HG02571 (cell line): ENCODE data around the gene KCNK18.

Experiments used
- ATAC-seq: cut with Tn5 transposase; IDR thresholded peaks from one replicate; pipeline ENCODE4 v1.9.1; 2021; ENCODE audit warnings: mild to moderate bottlenecking, moderate library complexity; ENCODE audit not compliant: unreplicated experiment

The KCNK18 gene

DNA sequence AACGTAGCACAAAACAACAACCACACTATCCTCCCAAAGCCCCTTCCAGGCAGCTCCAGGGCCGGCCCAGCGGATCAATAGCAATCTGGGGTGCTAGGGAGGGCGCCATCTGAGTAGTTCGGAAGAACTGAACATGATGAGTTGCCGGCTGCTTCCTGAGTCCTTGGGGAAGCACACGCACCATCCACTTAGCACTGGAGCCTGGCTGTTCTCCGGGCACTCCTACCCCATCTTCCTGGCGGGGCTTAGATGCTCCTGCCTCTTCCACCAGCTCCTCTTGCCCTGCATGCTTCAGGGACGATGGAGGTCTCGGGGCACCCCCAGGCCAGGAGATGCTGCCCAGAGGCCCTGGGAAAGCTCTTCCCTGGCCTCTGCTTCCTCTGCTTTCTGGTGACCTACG is at the start of gene KCNK18:
Gene KCNK18, plus strand, starts transcription at position 301 of the 400 bp plus-strand sequence. Its CDS starts 0 bp downstream, at position 301.
- ATAC-seq: no peak

DNA sequence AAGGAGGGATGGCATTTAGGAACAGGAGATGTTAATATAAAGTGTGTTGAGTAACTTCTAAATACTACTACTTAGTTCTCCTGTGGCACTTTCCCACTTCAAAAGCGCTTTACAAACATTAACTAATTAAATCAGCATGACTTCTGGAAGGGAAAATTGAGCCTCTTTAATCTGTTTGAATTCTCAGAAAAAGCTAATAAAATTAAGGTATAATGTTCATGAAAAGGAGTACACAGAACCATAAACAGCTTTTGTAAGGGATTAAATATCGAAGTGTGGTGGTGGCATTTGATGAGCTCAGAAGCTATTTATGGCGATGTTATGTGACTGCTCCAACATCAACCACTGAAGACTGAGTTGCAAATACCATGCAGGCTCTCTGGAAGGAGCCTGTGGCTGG is 49.0 kb upstream of the KCNK18 start:
- no peak for ATAC-seq

DNA sequence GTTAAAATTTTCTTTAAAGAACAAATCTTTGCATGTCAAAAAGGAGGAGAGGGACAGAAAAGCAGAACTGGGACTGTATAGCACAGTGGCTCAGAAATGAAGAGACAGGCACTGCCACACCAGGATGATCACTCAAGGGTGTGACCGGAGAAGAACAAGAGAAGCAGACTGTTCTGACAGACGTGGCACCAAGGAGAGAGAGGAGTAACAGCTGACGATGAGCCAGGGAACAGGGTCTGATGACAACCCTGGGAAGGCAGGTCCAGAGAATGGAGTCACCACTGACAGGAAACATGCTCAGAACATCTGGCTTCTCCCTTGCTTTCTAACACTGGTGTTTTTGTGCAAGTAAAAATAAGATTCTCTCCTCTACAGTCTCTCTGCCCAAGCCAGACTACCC is 44.6 kb upstream of the KCNK18 start:
- ATAC-seq: no peak

DNA sequence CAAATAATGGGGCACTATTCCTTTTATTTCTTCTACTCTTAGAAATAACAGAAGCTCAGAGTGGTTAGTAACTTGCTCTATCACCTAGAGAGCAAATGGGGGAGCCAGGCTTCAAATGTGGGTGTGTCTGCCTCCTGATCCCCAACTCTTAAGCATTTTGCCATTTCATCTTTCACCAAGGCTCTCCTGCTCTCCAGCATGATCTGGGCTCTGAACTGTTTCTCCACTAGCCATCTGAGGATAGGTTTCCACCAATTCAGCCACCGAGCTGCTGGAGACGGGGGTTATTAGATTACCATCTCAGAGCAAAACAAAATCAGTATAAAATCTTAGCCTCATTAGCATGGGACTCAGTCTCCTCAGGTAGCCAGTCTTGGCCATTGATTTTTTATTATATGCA is 39.0 kb upstream of the KCNK18 start:
- no peak for ATAC-seq

DNA sequence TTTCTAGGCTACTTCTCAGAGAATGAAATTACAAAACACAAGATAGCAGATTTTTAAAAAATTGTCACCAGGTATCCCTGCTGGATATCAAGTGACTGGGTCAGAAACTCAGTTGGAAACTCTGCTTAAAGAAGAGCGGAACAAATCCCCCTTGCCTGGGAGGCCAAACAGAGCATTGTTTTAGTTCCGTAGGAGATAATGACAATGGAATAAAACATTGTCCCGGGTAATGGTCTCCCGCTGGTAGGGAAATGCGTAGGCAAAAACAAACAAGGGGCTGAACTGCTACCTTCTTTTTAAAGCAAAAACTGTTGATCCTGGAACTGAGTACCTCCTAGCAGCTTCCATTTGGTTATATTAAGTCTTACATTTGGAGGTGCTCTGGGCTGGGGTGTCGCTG is 37.9 kb upstream of the KCNK18 start:
- no peak for ATAC-seq

DNA sequence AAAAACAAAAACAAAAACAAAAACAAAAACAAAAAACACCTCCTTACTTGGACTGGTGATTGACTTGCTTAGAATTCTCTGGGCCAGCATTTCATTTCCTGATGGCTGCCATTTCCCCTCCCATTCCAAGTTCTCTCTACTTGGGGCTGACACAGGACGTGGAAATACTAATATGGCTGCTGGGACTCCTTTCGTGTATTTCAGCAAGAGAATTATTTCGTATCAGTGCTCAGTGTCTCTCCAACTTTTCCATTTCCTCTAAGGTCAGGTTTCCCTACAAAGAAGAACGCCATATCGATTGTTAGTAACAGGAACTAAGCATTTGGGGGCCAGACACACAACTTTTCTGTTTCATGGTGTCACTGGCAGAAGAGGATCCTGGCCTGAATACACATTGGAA is 36.7 kb upstream of the KCNK18 start:
- no peak for ATAC-seq

DNA sequence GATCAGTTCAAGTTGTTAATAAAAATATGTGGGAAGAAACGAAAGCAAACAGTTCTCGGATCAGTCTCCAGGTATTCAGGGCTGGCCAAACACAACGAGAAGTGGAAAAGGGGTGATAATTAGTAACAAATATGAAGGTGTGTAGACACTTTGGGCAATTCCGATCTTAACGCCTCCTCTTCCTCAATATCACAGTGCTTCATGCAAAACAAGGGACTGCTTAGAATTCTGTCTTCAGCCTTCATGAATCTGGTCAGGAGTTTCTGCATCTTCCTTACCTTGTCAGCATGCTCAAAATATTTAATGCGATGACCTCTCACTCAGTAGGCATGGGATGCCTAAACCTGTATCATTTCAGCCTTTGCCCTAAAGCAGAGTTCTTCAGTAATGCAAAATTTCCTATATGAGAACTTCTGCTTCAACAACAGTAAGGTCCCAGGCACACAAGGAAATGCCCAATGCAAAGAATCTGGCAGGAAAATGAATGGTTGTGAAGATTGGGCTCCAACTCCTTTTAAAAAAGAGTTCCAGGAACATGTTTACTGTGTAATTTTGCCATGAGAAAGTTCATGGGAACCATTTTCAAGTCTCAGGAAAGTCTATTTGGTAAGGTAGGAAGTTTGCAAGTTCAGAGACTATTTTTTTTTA is 35.8 kb upstream of the KCNK18 start:
- no peak for ATAC-seq

DNA sequence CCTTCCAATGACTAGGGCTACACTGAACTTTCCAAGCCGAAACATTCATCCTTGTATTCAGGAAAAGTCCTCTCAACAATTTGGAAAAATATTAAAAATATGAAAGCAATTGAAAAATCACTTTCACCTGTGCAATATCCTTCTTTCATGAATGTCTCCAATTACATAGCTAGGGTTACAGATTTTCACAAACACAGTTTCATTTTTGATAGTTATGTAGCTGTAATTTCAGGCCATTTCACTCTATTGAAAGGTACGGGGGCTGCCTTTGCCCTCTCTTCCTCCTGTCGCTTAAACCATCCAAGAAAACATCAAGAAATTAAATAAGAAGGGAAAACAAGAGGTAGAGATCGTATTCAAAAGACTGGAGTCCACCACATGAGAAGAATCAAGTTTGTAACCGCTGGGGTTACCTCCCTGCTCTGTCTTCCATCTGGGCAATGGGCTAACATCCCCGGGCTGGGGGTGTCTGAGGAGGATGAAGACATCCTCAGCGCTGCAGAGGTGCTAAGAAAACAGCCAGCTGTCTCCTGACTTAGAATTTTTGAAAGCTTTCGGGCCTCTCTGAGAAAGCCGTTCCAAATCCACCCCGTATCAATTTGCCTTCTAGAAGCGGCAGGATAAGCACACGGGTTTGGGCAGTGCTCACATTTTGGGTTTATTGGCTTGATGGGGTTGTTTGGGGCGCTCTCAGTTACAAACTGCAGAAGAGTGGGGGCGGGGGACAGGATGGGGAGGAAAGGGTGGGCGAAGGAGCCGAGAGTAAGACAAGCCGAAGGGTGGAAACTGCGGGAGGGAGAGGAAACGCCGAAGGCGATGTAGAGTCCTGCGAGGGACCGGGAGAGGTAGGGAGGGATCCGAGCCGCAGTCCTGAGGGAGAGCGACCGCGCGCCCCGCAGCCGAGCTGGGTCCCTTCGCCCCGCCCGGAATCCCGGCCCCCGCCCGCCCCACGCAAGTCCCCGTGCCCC is 34.9 kb upstream of the KCNK18 start:
- no peak for ATAC-seq

DNA sequence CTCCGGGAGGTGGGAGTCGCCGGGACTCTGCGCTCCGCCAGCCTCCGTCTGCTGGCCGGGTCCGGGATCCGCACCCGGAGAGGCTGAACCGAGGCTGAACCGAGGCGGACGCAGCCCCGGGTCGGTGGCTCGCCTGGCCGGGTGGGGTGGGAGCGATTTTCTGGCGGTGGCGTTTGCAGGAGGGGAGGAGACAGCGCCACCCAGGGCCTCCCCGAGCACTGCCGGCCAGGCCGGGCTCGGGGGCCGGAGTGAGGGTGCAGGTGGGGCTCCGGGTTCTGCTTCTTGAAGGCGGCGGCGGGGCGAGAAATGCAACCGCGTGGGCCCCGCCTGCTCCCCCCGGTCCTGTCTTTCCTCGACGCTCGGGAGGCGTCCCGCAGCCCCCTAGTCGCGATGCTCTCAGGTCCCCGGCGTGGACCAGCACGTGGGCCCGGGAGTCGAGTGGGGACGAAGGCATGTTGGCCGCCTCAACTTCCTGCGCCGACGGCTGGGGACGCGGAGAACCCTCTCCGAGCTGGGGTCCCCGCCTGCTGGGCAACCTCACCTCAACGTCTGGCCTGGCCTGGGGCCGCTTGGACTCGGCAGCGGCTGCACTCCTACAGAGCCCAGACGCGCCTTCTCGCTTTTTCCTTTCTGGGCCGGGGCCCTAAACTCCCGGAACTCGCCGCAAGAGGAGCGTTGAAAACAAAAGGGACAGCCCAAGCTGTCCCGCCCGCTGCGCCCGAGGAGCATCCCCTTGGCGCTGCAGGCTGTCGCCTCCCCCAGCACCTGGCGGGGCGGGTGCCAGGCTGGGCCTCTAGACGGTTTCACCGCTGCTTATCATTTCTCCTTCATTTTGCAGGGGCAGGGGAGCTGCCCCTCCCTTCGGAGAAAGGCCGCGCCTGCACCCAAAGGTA is 34.0 kb upstream of the KCNK18 start:
- ATAC-seq: no peak

DNA sequence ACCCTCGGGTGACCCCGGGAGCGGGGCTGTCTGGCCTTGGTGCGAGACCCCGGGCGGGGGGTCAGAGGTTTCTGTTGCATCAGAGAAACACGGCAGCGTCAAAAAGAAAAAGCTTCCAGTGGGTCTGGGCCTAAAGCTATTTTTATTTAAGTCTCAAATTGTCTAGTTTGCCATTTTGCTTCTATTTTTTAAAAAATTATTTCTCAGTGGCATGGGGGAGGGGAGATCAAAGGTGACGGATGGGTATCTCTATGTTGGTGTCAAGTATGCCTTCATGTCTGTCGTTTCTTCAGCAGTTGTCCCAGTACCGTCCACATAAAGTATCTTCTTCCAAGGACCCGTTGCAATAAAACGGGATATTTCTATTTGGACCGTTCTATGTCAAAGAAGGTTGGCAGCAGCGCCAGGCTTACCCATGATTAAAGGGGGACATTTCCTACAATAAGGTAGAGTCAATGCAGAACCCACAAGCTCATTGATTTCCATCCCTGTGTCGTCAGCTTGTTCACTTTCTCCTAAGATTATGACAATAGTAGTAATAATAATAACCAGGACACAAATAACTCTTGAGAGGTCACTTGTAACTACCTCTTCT is 33.2 kb upstream of the KCNK18 start:
- ATAC-seq: no peak

DNA sequence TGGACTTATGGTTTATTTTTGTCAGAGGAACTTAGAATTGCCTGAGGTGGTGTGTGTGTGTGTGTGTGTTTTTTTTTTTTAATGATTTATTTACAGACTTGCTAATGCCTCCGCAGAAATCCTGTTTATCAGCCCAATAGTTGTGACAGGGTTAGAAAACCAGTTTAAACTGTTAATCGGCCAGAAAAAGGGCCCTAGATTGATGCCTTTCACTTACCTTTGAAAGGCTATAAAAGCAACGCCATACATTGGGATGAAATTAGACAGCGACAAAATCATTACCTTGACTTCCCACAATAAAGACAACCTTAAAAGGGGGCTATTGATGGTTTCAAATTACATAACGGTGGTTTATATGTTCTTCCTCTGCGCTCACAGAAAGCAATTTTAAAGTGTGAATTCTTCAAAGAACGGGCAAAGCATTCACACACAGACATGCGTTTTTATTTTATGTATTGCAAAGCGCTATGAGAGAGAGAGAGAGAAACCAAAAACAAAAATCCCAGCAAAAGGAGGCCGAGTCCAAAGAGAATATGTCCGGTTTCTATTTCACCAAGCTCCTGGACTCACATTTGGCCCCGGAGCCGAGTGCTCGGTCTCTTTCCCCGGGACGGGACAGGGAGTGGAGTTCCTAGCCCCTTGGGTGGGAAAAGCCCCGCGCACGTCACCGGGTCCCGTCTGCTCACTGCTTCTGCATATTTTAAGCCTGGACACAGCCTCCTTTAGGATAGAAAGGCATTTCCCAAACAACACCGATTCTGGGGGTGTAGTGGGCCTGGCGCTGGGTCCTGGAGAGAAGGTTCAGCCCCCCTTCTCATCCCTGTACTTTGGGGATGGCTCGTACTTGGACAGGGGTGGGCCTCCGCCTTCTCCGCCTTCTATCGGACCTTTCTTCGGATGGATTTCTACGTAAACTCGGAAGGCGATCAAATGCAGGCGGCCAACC is 32.4 kb upstream of the KCNK18 start:
- no peak for ATAC-seq

DNA sequence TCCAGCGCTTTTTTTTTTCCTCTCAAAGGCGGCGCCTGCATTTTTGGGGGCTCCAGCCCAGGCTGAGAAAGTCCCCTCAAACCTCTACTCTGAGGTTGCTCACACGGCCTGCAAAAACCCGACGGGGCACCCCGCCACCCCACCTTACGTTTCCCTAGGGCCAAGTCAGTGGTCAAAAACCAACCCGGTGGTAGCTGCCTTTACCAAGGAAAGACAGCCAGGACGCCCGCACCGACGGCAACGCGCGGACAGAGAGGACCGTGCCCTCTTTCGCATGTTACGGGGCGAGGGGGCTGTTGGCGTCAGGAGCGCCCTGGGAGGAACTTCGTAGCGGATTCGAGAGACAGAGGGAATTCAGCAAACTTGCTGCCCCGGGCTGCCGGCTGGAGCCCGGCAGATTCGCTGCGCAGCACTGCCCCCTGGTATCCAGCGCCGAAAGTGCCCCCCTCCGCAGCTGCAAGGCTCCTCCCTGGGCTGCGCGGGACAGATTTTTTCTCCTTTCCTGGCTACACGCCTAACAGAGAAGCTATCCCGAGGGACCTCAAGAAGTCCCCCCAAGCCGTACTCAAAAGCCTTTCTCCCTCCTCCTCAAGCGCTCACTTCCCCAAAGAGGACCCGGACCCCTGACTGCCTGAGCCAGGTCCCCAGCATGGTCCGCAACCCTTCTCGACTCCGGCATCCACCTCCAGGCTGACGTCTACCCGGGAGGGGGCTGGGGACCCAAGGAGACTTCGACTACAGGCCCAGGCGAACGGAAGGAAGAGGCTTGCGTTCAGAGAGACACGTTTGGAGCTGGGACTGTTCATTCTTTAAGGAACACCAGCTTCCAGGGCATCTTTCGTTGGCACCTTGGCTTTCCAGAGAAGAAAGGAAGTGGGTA is 31.5 kb upstream of the KCNK18 start:
- no peak for ATAC-seq

DNA sequence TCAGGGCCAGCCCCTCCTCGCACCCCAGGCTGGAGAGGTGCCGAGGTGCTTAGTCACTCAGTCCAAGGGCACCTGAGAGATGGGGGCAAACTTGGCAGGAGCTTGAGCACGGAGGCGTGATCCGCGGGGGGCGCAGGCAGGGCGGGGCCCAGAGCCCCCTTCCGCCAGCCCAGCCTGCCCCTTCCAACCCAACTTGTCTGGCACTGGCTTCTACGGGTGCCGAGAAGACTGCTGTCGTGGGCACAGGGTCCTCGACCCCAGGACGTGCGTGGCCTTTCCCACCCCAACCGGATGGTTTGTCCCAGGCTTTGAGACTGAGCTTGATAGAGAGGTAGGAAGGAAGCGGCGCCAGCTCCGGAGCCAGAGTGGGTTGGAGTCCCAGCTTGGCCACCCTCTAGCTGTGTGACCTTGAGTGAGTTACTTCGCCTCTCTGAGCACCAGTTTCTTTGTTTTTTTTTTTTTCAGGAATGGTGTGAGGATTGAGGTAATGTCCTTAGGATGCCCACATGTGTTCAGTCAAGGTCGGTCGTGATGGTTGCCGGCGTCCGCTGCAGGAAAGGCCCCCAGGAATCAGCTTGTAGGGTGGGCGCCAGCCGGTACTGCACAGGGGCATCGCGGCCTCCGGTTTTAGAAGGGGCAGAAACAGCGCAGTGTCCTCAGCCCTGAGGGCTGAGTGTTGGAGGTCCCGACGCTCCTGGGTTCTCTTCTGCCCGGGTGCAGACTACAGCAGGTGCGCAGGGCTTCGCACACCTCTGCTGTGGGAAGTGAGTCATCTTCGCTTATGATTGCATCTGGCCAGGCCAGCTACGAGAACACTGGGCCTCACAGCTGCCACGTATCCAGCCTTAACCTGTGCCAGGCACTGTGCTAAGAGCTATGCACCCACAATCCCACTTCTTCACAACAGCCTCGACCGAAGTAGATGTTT is 30.6 kb upstream of the KCNK18 start:
- ATAC-seq: no peak

DNA sequence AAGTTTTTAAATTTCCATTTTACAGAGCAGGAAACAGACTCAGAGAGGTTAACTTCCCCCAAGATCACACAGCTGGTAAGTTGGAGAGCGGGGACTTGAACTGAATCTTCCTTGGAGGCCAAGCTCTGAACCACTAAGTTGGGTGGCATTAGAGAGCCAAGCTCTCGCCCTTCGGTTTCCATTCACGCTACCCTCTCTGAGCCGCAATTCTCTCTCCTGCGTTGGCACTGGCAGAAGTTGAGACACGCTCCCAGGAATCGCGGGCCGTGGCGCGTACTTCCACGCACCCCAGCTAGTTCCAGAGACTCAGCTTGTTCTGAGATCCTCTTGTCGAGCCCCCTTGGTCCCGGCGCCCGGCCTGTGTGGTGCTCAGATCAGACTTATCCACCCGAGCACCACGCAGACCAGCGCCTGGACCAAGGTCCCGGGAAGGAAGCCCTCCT is 29.9 kb upstream of the KCNK18 start:
- ATAC-seq: no peak

DNA sequence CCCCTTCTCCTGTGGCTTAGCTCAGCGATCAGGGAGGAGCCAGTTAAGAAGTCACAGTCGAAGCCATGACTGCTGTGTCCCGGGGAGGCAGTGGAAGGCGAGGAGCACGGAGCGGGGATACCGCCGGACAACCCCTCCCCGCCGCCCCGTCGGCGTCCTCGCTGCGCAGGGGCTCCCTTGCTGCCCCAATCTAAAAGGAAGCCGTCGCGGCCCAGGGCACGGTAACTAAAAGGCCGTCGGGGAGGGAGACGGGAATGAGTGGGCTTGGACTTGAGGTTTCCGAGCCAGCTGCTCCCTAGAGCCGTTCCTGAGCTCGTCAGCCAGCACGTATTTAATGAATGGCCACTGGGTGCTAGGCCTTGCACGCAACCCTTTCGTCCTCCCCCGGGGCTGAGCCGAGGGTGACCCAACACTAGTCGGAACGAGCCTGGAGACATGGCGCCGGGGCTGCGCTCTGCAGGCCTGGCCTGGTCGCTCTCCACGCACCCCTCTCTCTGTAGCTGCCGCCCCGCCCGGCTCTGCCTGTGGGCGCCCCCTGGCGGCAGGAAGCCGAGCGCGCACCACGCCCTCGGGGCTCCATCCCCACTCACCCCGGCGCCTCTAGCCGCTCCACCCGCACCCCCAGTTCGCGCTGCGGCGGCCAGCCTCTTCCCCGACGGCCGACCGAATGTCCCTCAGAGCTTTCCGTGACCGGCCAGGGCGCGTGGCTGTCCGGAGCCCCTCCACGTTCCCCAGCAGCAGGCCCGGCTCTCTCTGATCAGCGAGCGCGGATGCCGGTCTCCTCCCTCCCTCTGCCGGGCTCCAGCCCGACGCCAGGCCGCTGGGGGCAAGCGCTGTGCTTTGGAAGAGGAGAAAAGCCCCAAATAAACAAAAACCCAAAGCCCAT is 29.3 kb upstream of the KCNK18 start:
- ATAC-seq: peak; percentile 56

DNA sequence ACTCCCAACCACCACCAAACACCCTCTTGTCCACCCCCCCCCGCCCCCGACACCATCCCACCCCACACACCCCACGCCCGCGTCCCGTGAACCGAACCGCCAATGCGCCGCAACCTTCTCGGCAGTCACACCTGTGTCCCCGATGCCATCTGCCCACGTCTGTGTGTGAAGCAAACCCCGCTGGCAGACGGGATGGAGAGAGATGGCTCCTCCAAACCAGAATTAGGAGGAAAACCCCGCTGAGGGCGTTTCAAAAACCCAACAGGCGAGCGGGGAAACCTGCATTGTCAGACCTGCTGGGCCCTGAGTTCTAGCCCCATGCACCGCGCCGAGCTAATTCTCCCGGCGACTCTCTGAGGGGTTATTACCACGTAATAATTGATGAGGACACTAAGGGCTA is 28.6 kb upstream of the KCNK18 start:
- ATAC-seq: no peak

DNA sequence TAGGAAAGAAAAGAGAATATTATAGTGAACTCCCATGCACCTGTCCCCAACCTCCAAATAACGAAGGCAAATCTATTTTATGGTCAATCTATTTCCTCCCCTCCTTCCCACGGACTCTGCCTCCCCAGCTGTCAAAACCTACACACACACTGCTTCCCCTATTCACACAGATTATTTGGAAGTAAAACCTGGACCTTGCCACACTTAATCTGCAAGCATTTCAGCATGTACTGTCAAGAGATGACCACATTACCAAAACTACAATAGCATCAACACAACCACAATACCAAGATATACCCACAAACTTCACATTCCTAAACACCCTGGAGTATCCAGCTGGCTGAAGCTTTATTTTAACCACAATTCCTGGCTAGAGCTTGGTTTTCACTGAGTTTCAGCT is 27.8 kb upstream of the KCNK18 start:
- ATAC-seq: no peak
